K562 (cell line): ENCODE measurements around the gene TSPAN32. TPM values are rescaled to one million over a fixed set of nuclear protein-coding genes. Genes with fewer than 3 reads are reported as not detected.

ENCODE experiments used
- ATAC-seq: fragments of 200-7000 bp; cut with Tn5 transposase; 3 replicates; pipeline ENCODE4 v1.9.1; 2020; ENCODE audit warnings: moderate library complexity
- BruUV-seq: library from RNA; stranded (reverse); fragments of 400-500 nt; replicated peaks from 2 replicates; lab custom pipeline; 2021; lab: Mats Ljungman, UMichigan
- CTCF ChIA-PET: fragments of 300-600 bp; formaldehyde crosslinking; extraction: SDS; loops from one replicate; lab custom pipeline; 2021; ENCODE audit warnings: low intra/inter-chr PET ratio; lab: Yijun Ruan, JAX
- POLR2A ChIA-PET: fragments of 300-600, 350-650 bp; sonication (Branson Sonifier 250); formaldehyde crosslinking; extraction: SDS; loops from one replicate; lab custom pipeline; 2021; ENCODE audit warnings: antibody characterized with exemption, inconsistent platforms; lab: Yijun Ruan, JAX
- DNase-seq, 4 experiments: peaks; one replicate each; pipeline versions ENCODE4 v3.0.0 to v3.0.0-alpha.2; 2011 to 2018; ENCODE audit warnings: low spot score in 3 of 4, mixed read lengths in 3 of 4; ENCODE audit errors: extremely low read depth in 1 of 4
- FAIRE-seq: peaks from 2 replicates; lab custom pipeline; 2011; peaks lifted over from hg19 to GRCh38; lab: Jason Lieb, UNC
- H2AFZ ChIP-seq: 2 replicates; pipeline ENCODE4 v1.6.0; 2011; ENCODE audit warnings: low read depth, low read length, control low read depth, inconsistent platforms
- H3K27ac ChIP-seq: fragments of 200-600 bp; 3 replicates; pipeline ENCODE4 v1.8.0; 2011; ENCODE audit warnings: low read depth, mild to moderate bottlenecking, control low read depth, inconsistent platforms, low read length, moderate library complexity, mixed read lengths; ENCODE audit errors: extremely low read depth
- H3K27me3 ChIP-seq, 2 experiments: fragments of 300-600 bp in 1 of 2; 2 replicates in 1 of 2; 3 replicates in 1 of 2; pipeline versions ENCODE4 v1.6.0 to v1.8.0; 2011; ENCODE audit warnings: inconsistent platforms in 2 of 2, low read length in 2 of 2, mild to moderate bottlenecking in 1 of 2, mixed read lengths in 1 of 2, moderate library complexity in 1 of 2; ENCODE audit not compliant: control insufficient read depth in 2 of 2, insufficient read depth in 2 of 2
- H3K36me3 ChIP-seq: fragments of 300-600 bp; 3 replicates; pipeline ENCODE4 v1.8.0; 2011; ENCODE audit warnings: mild to moderate bottlenecking, low read length, inconsistent platforms; ENCODE audit not compliant: control insufficient read depth, insufficient read depth
- H3K4me1 ChIP-seq, 2 experiments: fragments of 200-600 bp in 1 of 2; replicated peaks in 1 of 2; 2 replicates in 1 of 2; 3 replicates in 1 of 2; pipeline versions ENCODE4 v1.5.1 to v1.8.0; 2011; ENCODE audit warnings: inconsistent platforms in 2 of 2, low read length in 2 of 2, mild to moderate bottlenecking in 1 of 2, mixed read lengths in 1 of 2, moderate library complexity in 1 of 2; ENCODE audit not compliant: control insufficient read depth in 2 of 2, insufficient read depth in 2 of 2
- H3K4me2 ChIP-seq: 2 replicates; pipeline ENCODE4 v1.6.1; 2011; ENCODE audit warnings: low read length, control low read depth, inconsistent platforms, mixed read lengths; ENCODE audit not compliant: insufficient read depth
- H3K4me3 ChIP-seq: fragments of 200-600 bp; sonication (generic), shearing (Covaris generic); 2 replicates; pipeline ENCODE4 v1.5.1; 2016; ENCODE audit warnings: control low read depth, inconsistent platforms
- H3K79me2 ChIP-seq: fragments of 200-600 bp; 3 replicates; pipeline ENCODE4 v1.8.0; 2011; ENCODE audit warnings: low read length, inconsistent platforms; ENCODE audit not compliant: control insufficient read depth, insufficient read depth
- H3K9ac ChIP-seq, 2 experiments: 2 replicates each; pipeline versions ENCODE4 v1.6.0 to v1.6.1; 2011; ENCODE audit warnings: low read depth in 2 of 2, low read length in 2 of 2, control low read depth in 1 of 2, inconsistent platforms in 1 of 2, mild to moderate bottlenecking in 1 of 2, mixed read lengths in 1 of 2; ENCODE audit not compliant: insufficient read depth in 1 of 2
- H3K9me1 ChIP-seq: one replicate; pipeline ENCODE4 v1.6.0; 2011; ENCODE audit warnings: inconsistent platforms, mild to moderate bottlenecking, low read length, moderate library complexity; ENCODE audit not compliant: control insufficient read depth, insufficient read depth
- H3K9me3 ChIP-seq: replicated peaks from 2 replicates; pipeline ENCODE4 v1.5.1; 2011; ENCODE audit warnings: low read depth, low read length, inconsistent platforms; ENCODE audit not compliant: control insufficient read depth, insufficient read depth
- H4K20me1 ChIP-seq: replicated peaks from 2 replicates; pipeline ENCODE4 v1.6.1; 2011; ENCODE audit warnings: low read length, inconsistent platforms, mixed read lengths; ENCODE audit not compliant: control insufficient read depth, insufficient read depth
- HMGN3 ChIP-seq: IDR thresholded peaks from 2 replicates; pipeline ENCODE4 v1.6.1; 2011; ENCODE audit warnings: borderline replicate concordance, low read depth, mild to moderate bottlenecking, mixed read lengths, low read length; ENCODE audit not compliant: insufficient read length; ENCODE audit errors: extremely low read depth
- KAT2B ChIP-seq: IDR thresholded peaks from one replicate; pipeline ENCODE4 v1.6.1; 2012; ENCODE audit warnings: low read depth, mild to moderate bottlenecking, control low read depth, inconsistent platforms, low read length, moderate library complexity
- MAX ChIP-seq: sonication (generic); formaldehyde crosslinking; IDR thresholded peaks from 2 replicates; pipeline ENCODE4 v1.9.0; 2022; ENCODE audit warnings: mild to moderate bottlenecking, missing genetic modification reagents
- MEIS2 ChIP-seq: fragments of 450-650 bp; IDR thresholded peaks from 2 replicates; pipeline ENCODE4 v1.6.1; 2014; ENCODE audit warnings: mild to moderate bottlenecking; ENCODE audit not compliant: partially characterized antibody
- RBM15 ChIP-seq: fragments of 200-400 bp; formaldehyde crosslinking; IDR thresholded peaks from 2 replicates; pipeline ENCODE4 v1.6.1; 2018; ENCODE audit warnings: mild to moderate bottlenecking, low read length, moderate library complexity; ENCODE audit not compliant: insufficient read depth
- RFX5 ChIP-seq: IDR thresholded peaks from 2 replicates; pipeline ENCODE4 v1.6.1; 2011; ENCODE audit warnings: low read depth, mild to moderate bottlenecking, improper control_type of control experiment, low read length
- SIRT6 ChIP-seq: IDR thresholded peaks from one replicate; pipeline ENCODE4 v1.6.1; 2012; ENCODE audit warnings: low read depth, mild to moderate bottlenecking, control low read depth, inconsistent platforms, low read length, moderate library complexity
- SMAD1 ChIP-seq: fragments of 150-350 bp; IDR thresholded peaks from 2 replicates; pipeline ENCODE4 v1.6.1; 2014; ENCODE audit warnings: low read length, low read depth; ENCODE audit not compliant: partially characterized antibody
- ZEB2 ChIP-seq: fragments of 450-650 bp; IDR thresholded peaks from 2 replicates; pipeline ENCODE4 v1.6.1; 2016
- ZNF224 ChIP-seq: sonication (generic); formaldehyde crosslinking; IDR thresholded peaks from 2 replicates; pipeline ENCODE4 v1.8.0; 2022; ENCODE audit warnings: mild to moderate bottlenecking, missing genetic modification reagents
- ZNF282 ChIP-seq: sonication (generic); formaldehyde crosslinking; IDR thresholded peaks from 2 replicates; pipeline ENCODE4 v1.8.1; 2023; ENCODE audit warnings: missing genetic modification reagents
- WGBS: fragments of 100-300 bp; shearing (Covaris generic); methylation state at CpG from one replicate; pipeline ENCODE4 v1.1.6; 2016; ENCODE audit warnings: low coverage, mixed read lengths; ENCODE audit not compliant: insufficient coverage; ENCODE audit errors: missing lambda C conversion rate; 5-methylcytosine and 5-hydroxymethylcytosine counted together
- in situ Hi-C: fragments of 300-500 bp; cut with MboI; formaldehyde crosslinking; loops from 4 replicates; pipeline ENCODE4 v1.15.0; 2018; ENCODE audit warnings: inconsistent platforms, mixed read lengths
- intact Hi-C: fragments of 100-400 bp; cut with micrococcal nuclease; formaldehyde crosslinking; loops from 2 replicates; pipeline ENCODE4 v1.14.2; 2022
- polyA plus RNA-seq, 8 experiments: library from polyadenylated mRNA; depleted of rRNA in 4 of 8; stranded (reverse) in 5 of 8; unstranded in 3 of 8; fragments of >200 nt; fragmentation: Nextera tagmentation in 2 of 8; fragmentation: Illumina TruSeq in 1 of 8; extraction: Ambion mirVana in 2 of 8; extraction: Trizol in 1 of 8; gene quantifications; 2 replicates each; pipeline versions ENCODE4 v1.2.1 to v1.2.3, GENCODE V29; 2011 to 2014; ENCODE audit warnings: inconsistent platforms in 1 of 8, missing spikeins in 1 of 8
- total RNA-seq, 7 experiments: library from RNA; depleted of rRNA in 6 of 7; stranded (reverse); fragments of >200 nt in 6 of 7; fragmentation: Illumina TruSeq in 2 of 7; extraction: Trizol in 2 of 7; gene quantifications; 2 replicates each; pipeline versions ENCODE4 v1.2.1 to v1.2.3, GENCODE V29; 2011 to 2021; ENCODE audit warnings: low replicate concordance in 1 of 7
- TF ChIP-seq, protein P1 (sequence below): fragments of 450-650 bp; IDR thresholded peaks from 2 replicates; pipeline ENCODE4 v1.6.1; 2016; ENCODE audit warnings: low read depth
- TF ChIP-seq, protein P2 (sequence below): fragments of 450-650 bp; IDR thresholded peaks from one replicate; pipeline ENCODE4 v1.6.1; 2018; ENCODE audit warnings: mild to moderate bottlenecking, moderate library complexity; ENCODE audit not compliant: partially characterized antibody

The TSPAN32 gene
- total and polyA plus RNA-seq, 9 of the 15 experiments (the other 6 are each of a cell fraction or from before 2014, with no cell fraction given): 0.21 to 7.3 (median 2.6) TPM

- DNase-seq (no peak), FAIRE-seq (no peak), ATAC-seq (no peak)
- Histone ChIP-seq H4K20me1 (no peaks in the 10 kb centered on the region), H3K9me3 (no peaks in the 10 kb centered on the region), H2AFZ (no peak overlapping the region), H3K4me2 (no peak overlapping the region), H3K9me1 (no peaks in the 10 kb centered on the region), H3K9ac (no peak overlapping the region), H3K4me3 (no peak overlapping the region), H3K27me3 (peaks cover 12 to 41% of the 10 kb centered on the region in 2 experiments), H3K79me2 (no peaks in the 10 kb centered on the region), H3K4me1 (no peaks in the 10 kb centered on the region), H3K27ac (no peak overlapping the region), H3K36me3 (no peaks in the 10 kb centered on the region)
- intact Hi-C loops: no loop called here
- in situ Hi-C loops: no loop called here
- BruUV-seq: no TSS peak
- POLR2A ChIA-PET: no interaction called here
- CTCF ChIA-PET: no interaction called here
- 2% methylated on average over 5 of the region's 5 CpGs for WGBS
- no peak for TF ChIP-seq MEIS2
- no peak for TF ChIP-seq MAX (CRISPR knock-in tag)
- TF ChIP-seq KAT2B: no peak
- no peak for TF ChIP-seq SMAD1
- TF ChIP-seq, protein P1, sequence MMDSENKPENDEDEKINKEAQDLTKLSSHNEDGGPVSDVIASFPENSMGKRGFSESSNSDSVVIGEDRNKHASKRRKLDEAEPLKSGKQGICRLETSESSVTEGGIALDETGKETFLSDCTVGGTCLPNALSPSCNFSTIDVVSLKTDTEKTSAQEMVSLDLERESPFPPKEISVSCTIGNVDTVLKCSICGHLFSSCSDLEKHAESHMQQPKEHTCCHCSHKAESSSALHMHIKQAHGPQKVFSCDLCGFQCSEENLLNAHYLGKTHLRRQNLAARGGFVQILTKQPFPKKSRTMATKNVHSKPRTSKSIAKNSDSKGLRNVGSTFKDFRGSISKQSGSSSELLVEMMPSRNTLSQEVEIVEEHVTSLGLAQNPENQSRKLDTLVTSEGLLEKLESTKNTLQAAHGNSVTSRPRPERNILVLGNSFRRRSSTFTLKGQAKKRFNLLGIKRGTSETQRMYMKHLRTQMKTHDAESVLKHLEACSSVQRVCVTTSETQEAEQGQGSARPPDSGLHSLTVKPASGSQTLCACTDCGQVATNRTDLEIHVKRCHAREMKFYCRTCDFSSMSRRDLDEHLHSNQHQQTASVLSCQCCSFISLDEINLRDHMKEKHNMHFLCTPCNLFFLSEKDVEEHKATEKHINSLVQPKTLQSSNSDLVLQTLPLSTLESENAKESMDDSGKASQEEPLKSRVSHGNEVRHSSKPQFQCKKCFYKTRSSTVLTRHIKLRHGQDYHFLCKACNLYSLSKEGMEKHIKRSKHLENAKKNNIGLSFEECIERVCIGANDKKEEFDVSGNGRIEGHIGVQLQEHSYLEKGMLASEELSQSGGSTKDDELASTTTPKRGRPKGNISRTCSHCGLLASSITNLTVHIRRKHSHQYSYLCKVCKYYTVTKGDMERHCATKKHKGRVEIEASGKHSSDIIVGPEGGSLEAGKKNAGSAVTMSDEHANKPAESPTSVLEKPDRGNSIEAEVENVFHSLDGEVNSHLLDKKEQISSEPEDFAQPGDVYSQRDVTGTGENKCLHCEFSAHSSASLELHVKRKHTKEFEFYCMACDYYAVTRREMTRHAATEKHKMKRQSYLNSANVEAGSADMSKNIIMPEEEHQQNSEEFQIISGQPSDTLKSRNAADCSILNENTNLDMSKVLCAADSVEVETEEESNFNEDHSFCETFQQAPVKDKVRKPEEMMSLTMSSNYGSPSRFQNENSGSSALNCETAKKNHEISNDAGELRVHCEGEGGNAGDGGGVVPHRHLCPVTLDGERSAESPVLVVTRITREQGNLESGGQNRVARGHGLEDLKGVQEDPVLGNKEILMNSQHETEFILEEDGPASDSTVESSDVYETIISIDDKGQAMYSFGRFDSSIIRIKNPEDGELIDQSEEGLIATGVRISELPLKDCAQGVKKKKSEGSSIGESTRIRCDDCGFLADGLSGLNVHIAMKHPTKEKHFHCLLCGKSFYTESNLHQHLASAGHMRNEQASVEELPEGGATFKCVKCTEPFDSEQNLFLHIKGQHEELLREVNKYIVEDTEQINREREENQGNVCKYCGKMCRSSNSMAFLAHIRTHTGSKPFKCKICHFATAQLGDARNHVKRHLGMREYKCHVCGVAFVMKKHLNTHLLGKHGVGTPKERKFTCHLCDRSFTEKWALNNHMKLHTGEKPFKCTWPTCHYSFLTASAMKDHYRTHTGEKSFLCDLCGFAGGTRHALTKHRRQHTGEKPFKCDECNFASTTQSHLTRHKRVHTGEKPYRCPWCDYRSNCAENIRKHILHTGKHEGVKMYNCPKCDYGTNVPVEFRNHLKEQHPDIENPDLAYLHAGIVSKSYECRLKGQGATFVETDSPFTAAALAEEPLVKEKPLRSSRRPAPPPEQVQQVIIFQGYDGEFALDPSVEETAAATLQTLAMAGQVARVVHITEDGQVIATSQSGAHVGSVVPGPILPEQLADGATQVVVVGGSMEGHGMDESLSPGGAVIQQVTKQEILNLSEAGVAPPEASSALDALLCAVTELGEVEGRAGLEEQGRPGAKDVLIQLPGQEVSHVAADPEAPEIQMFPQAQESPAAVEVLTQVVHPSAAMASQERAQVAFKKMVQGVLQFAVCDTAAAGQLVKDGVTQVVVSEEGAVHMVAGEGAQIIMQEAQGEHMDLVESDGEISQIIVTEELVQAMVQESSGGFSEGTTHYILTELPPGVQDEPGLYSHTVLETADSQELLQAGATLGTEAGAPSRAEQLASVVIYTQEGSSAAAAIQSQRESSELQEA: no peak
- TF ChIP-seq RBM15: no peak
- no peak for TF ChIP-seq ZNF282
- TF ChIP-seq RFX5: no peak
- no peak for TF ChIP-seq SIRT6
- TF ChIP-seq ZNF224 (CRISPR knock-in tag): no peak
- no peak for TF ChIP-seq ZEB2
- no peak for TF ChIP-seq HMGN3
- TF ChIP-seq, protein P2, sequence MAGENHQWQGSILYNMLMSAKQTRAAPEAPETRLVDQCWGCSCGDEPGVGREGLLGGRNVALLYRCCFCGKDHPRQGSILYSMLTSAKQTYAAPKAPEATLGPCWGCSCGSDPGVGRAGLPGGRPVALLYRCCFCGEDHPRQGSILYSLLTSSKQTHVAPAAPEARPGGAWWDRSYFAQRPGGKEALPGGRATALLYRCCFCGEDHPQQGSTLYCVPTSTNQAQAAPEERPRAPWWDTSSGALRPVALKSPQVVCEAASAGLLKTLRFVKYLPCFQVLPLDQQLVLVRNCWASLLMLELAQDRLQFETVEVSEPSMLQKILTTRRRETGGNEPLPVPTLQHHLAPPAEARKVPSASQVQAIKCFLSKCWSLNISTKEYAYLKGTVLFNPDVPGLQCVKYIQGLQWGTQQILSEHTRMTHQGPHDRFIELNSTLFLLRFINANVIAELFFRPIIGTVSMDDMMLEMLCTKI: no peak
Measured at GRCh38 chr11:2342981-2343380, 41.2 kb downstream of the TSPAN32 start.
